NCI-H526 treated with DMSO at 0.1 percent for 48 hours (cell line): ENCODE results near the gene BLZF1.
A peak's percentile ranks its signal among the peaks of the same experiment; 100 is the strongest.
"Not testable (repeated sequence)": the region's sequence is repeated elsewhere in the genome, so short reads cannot be mapped to it uniquely, and the experiment has no call there.

ENCODE experiments used
- DNase-seq: peaks from one replicate; lab custom pipeline; 2025; lab: John Stamatoyannopoulos, UW

The BLZF1 gene

GRCh38 chr1:169367686-169368405 lies at the start of gene BLZF1, which contains the start of gene NME7:
BLZF1 (plus strand) TSS chr1:169368195; CDS start chr1:169369523, 1,328 bp downstream.
NME7 (minus strand) TSS chr1:169367797; CDS start chr1:169367710, 87 bp downstream.
- peak; percentile 99 for DNase-seq

GRCh38 chr1:169318536-169319244 lies 49.3 kb upstream of the BLZF1 start:
- DNase-seq: no peak

- DNase-seq: no peak
Observed at GRCh38 chr1:169321539-169321938, 46.5 kb upstream of the BLZF1 start.

- DNase-seq: no peak
Observed at GRCh38 chr1:169322138-169322537, 45.9 kb upstream of the BLZF1 start.

- no peak for DNase-seq
Observed at GRCh38 chr1:169325117-169325516, 42.9 kb upstream of the BLZF1 start.

- no peak for DNase-seq
Observed at GRCh38 chr1:169326261-169326955, 41.6 kb upstream of the BLZF1 start.

- no peak for DNase-seq
Observed at GRCh38 chr1:169326956-169327268, 41.1 kb upstream of the BLZF1 start.

GRCh38 chr1:169327875-169328274 lies 40.1 kb upstream of the BLZF1 start:
- no peak for DNase-seq

- DNase-seq: no peak
Observed at GRCh38 chr1:169329383-169329782, 38.6 kb upstream of the BLZF1 start.

GRCh38 chr1:169330927-169331326 lies 37.1 kb upstream of the BLZF1 start:
- no peak for DNase-seq

GRCh38 chr1:169334727-169335126 lies 33.3 kb upstream of the BLZF1 start:
- DNase-seq: not testable (repeated sequence)

- not testable (repeated sequence) for DNase-seq
Observed at GRCh38 chr1:169336947-169337715, 30.9 kb upstream of the BLZF1 start.

- no peak for DNase-seq
Observed at GRCh38 chr1:169338617-169339016, 29.4 kb upstream of the BLZF1 start.

GRCh38 chr1:169339773-169340172 lies 28.2 kb upstream of the BLZF1 start:
- DNase-seq: no peak

GRCh38 chr1:169340882-169341281 lies 27.1 kb upstream of the BLZF1 start:
- no peak for DNase-seq

GRCh38 chr1:169342096-169342495 lies 25.9 kb upstream of the BLZF1 start:
- DNase-seq: not testable (repeated sequence)

- no peak for DNase-seq
Observed at GRCh38 chr1:169345511-169345910, 22.5 kb upstream of the BLZF1 start.

- no peak for DNase-seq
Observed at GRCh38 chr1:169346036-169346589, 21.9 kb upstream of the BLZF1 start.

- DNase-seq: peak; percentile 97
Observed at GRCh38 chr1:169347688-169348382, 20.2 kb upstream of the BLZF1 start.

GRCh38 chr1:169348383-169349036 lies 19.5 kb upstream of the BLZF1 start:
- peak; percentile 72 for DNase-seq

- DNase-seq: no peak
Observed at GRCh38 chr1:169360415-169360814, 7.6 kb upstream of the BLZF1 start.
